ENCODE data around the gene HMGA1. TPM values are rescaled to one million over a fixed set of nuclear protein-coding genes. Genes with fewer than 3 reads are reported as not detected.
A peak's percentile ranks its signal among the peaks of the same experiment; 100 is the strongest.

HMGA1 gene
- total RNA-seq, 1 experiment from 2014 or later, result 2,446 TPM

DNA sequence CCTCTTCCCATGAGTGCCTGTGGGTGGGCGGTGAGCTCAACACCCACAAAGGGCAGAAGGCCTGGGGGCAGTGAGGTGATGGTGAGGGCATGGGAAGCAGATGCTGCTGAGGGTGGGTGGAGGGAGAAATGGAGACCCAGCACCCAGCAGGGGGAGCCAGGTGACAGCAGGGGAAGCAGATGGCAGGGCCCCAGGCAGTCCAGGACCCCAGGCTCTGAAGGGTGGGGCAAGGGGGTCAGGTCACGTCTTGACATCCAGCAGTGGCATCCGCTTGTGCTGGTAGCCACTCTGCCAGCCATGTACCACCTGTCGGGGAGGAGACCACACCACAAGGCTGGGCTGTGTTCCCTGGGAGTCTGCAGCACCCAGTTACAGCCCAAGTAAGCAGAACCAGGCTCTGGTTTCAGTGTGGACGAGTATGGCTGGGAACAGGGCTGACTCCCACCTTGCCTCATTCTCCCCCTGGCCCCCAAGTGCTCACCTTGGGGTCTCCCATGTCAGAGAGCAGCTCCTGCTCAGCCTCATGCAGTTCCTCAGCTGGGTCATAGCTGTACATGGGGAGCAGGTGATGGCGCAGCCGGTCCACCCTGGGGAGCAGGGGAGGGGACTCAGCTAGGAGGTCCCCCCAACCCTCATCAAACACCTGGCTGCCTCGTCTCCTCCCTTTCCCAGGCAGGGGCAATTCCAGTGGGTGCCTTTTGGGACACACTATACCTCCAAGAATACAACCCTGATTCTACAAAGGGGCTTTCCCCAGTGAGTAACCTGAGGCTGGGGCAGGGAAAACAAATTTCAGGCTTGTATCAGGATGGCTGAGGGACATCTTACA is 10.1 kb downstream of the HMGA1 start (continued):
- TF ChIP-seq, protein P1, sequence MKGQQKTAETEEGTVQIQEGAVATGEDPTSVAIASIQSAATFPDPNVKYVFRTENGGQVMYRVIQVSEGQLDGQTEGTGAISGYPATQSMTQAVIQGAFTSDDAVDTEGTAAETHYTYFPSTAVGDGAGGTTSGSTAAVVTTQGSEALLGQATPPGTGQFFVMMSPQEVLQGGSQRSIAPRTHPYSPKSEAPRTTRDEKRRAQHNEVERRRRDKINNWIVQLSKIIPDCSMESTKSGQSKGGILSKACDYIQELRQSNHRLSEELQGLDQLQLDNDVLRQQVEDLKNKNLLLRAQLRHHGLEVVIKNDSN (CRISPR knock-in tag; IDR thresholded peaks at IDR 0.05), result no peak
- TF ChIP-seq, protein P2, sequence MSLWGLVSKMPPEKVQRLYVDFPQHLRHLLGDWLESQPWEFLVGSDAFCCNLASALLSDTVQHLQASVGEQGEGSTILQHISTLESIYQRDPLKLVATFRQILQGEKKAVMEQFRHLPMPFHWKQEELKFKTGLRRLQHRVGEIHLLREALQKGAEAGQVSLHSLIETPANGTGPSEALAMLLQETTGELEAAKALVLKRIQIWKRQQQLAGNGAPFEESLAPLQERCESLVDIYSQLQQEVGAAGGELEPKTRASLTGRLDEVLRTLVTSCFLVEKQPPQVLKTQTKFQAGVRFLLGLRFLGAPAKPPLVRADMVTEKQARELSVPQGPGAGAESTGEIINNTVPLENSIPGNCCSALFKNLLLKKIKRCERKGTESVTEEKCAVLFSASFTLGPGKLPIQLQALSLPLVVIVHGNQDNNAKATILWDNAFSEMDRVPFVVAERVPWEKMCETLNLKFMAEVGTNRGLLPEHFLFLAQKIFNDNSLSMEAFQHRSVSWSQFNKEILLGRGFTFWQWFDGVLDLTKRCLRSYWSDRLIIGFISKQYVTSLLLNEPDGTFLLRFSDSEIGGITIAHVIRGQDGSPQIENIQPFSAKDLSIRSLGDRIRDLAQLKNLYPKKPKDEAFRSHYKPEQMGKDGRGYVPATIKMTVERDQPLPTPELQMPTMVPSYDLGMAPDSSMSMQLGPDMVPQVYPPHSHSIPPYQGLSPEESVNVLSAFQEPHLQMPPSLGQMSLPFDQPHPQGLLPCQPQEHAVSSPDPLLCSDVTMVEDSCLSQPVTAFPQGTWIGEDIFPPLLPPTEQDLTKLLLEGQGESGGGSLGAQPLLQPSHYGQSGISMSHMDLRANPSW (CRISPR knock-in tag; conservative IDR thresholded peaks at IDR 0.05; ENCODE audit: low read depth), result no peak
- TF ChIP-seq ZNF423 (CRISPR knock-in tag; IDR thresholded peaks at IDR 0.05) (peak; percentile 90), ZNF671 (CRISPR knock-in tag; IDR thresholded peaks at IDR 0.05) (peak; percentile 90), ZNF232 (CRISPR knock-in tag; IDR thresholded peaks at IDR 0.05) (no peak), NFE2L1 (CRISPR knock-in tag; IDR thresholded peaks at IDR 0.05) (peak; percentile 83; the same call in 1 of the 2 replicates), GRHL2 (CRISPR knock-in tag; IDR thresholded peaks at IDR 0.05; ENCODE audit: insufficient replicate concordance, severe bottlenecking) (no peak), NR1H2 (CRISPR knock-in tag; IDR thresholded peaks at IDR 0.05) (no peak), ZNF121 (CRISPR knock-in tag; IDR thresholded peaks at IDR 0.05) (no peak), TCF7 (CRISPR knock-in tag; IDR thresholded peaks at IDR 0.05; ENCODE audit: low read depth) (peak; percentile 82; the same call in 1 of the 2 replicates), JAZF1 (CRISPR knock-in tag; IDR thresholded peaks at IDR 0.05) (no peak), MYBL2 (CRISPR knock-in tag; IDR thresholded peaks at IDR 0.05) (0 out of 2 replicates have a peak, but pooled peaks have one; percentile 59), ELF4 (CRISPR knock-in tag; IDR thresholded peaks at IDR 0.05; ENCODE audit: low read depth) (no peak), FOXJ3 (CRISPR knock-in tag; IDR thresholded peaks at IDR 0.05; ENCODE audit: borderline replicate concordance) (no peak), OVOL2 (CRISPR knock-in tag; IDR thresholded peaks at IDR 0.05; ENCODE audit: borderline replicate concordance) (no peak), ATF1 (CRISPR knock-in tag; IDR thresholded peaks at IDR 0.05) (no peak; the same call in 1 of the 2 replicates)
- TF ChIP-seq, protein P3, sequence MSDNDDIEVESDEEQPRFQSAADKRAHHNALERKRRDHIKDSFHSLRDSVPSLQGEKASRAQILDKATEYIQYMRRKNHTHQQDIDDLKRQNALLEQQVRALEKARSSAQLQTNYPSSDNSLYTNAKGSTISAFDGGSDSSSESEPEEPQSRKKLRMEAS (CRISPR knock-in tag; IDR thresholded peaks at IDR 0.05), result 0 out of 2 replicates have a peak, but pooled peaks have one; percentile 54
- TF ChIP-seq, protein P4, sequence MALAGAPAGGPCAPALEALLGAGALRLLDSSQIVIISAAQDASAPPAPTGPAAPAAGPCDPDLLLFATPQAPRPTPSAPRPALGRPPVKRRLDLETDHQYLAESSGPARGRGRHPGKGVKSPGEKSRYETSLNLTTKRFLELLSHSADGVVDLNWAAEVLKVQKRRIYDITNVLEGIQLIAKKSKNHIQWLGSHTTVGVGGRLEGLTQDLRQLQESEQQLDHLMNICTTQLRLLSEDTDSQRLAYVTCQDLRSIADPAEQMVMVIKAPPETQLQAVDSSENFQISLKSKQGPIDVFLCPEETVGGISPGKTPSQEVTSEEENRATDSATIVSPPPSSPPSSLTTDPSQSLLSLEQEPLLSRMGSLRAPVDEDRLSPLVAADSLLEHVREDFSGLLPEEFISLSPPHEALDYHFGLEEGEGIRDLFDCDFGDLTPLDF (CRISPR knock-in tag; IDR thresholded peaks at IDR 0.05), result peak; percentile 83; the same call in 1 of the 2 replicates
- TF ChIP-seq, protein P5, sequence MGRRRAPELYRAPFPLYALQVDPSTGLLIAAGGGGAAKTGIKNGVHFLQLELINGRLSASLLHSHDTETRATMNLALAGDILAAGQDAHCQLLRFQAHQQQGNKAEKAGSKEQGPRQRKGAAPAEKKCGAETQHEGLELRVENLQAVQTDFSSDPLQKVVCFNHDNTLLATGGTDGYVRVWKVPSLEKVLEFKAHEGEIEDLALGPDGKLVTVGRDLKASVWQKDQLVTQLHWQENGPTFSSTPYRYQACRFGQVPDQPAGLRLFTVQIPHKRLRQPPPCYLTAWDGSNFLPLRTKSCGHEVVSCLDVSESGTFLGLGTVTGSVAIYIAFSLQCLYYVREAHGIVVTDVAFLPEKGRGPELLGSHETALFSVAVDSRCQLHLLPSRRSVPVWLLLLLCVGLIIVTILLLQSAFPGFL (CRISPR knock-in tag; IDR thresholded peaks at IDR 0.05; ENCODE audit: borderline replicate concordance), result no peak
- TF ChIP-seq, protein P6, sequence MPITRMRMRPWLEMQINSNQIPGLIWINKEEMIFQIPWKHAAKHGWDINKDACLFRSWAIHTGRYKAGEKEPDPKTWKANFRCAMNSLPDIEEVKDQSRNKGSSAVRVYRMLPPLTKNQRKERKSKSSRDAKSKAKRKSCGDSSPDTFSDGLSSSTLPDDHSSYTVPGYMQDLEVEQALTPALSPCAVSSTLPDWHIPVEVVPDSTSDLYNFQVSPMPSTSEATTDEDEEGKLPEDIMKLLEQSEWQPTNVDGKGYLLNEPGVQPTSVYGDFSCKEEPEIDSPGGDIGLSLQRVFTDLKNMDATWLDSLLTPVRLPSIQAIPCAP (CRISPR knock-in tag; IDR thresholded peaks at IDR 0.05), result peak; percentile 90
- TF ChIP-seq, protein P7, sequence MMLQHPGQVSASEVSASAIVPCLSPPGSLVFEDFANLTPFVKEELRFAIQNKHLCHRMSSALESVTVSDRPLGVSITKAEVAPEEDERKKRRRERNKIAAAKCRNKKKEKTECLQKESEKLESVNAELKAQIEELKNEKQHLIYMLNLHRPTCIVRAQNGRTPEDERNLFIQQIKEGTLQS (CRISPR knock-in tag; conservative IDR thresholded peaks at IDR 0.05), result peak; percentile 40; the same call in 1 of the 2 replicates
- TF ChIP-seq, protein P8, sequence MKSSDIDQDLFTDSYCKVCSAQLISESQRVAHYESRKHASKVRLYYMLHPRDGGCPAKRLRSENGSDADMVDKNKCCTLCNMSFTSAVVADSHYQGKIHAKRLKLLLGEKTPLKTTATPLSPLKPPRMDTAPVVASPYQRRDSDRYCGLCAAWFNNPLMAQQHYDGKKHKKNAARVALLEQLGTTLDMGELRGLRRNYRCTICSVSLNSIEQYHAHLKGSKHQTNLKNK (CRISPR knock-in tag; IDR thresholded peaks at IDR 0.05), result peak; percentile 90
- TF ChIP-seq, protein P9, sequence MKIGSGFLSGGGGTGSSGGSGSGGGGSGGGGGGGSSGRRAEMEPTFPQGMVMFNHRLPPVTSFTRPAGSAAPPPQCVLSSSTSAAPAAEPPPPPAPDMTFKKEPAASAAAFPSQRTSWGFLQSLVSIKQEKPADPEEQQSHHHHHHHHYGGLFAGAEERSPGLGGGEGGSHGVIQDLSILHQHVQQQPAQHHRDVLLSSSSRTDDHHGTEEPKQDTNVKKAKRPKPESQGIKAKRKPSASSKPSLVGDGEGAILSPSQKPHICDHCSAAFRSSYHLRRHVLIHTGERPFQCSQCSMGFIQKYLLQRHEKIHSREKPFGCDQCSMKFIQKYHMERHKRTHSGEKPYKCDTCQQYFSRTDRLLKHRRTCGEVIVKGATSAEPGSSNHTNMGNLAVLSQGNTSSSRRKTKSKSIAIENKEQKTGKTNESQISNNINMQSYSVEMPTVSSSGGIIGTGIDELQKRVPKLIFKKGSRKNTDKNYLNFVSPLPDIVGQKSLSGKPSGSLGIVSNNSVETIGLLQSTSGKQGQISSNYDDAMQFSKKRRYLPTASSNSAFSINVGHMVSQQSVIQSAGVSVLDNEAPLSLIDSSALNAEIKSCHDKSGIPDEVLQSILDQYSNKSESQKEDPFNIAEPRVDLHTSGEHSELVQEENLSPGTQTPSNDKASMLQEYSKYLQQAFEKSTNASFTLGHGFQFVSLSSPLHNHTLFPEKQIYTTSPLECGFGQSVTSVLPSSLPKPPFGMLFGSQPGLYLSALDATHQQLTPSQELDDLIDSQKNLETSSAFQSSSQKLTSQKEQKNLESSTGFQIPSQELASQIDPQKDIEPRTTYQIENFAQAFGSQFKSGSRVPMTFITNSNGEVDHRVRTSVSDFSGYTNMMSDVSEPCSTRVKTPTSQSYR (CRISPR knock-in tag; IDR thresholded peaks at IDR 0.05), result peak; percentile 77; the same call in 1 of the 2 replicates
- TF ChIP-seq, protein P10, sequence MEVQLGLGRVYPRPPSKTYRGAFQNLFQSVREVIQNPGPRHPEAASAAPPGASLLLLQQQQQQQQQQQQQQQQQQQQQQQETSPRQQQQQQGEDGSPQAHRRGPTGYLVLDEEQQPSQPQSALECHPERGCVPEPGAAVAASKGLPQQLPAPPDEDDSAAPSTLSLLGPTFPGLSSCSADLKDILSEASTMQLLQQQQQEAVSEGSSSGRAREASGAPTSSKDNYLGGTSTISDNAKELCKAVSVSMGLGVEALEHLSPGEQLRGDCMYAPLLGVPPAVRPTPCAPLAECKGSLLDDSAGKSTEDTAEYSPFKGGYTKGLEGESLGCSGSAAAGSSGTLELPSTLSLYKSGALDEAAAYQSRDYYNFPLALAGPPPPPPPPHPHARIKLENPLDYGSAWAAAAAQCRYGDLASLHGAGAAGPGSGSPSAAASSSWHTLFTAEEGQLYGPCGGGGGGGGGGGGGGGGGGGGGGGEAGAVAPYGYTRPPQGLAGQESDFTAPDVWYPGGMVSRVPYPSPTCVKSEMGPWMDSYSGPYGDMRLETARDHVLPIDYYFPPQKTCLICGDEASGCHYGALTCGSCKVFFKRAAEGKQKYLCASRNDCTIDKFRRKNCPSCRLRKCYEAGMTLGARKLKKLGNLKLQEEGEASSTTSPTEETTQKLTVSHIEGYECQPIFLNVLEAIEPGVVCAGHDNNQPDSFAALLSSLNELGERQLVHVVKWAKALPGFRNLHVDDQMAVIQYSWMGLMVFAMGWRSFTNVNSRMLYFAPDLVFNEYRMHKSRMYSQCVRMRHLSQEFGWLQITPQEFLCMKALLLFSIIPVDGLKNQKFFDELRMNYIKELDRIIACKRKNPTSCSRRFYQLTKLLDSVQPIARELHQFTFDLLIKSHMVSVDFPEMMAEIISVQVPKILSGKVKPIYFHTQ (CRISPR knock-in tag; IDR thresholded peaks at IDR 0.05), result peak; percentile 92

Measured in WTC11 (cell line).